Prostate gland (tissue), 2 donors: Measurements from ENCODE around the gene BBOX1.

Source experiments
- CTCF ChIP-seq, 4 experiments: fragments of 200-600 bp in 2 of 4; fragments of 450-650 bp in 2 of 4; sonication (generic) in 2 of 4; IDR thresholded peaks; 1 replicate in 3 of 4; 2 replicates in 1 of 4; pipeline ENCODE4 v1.5.1; 2016 to 2019; ENCODE audit warnings: antibody characterized with exemption in 4 of 4, mild to moderate bottlenecking in 2 of 4, moderate library complexity in 2 of 4
- POLR2AphosphoS5 ChIP-seq: sonication (generic); formaldehyde crosslinking; IDR thresholded peaks from one replicate; pipeline ENCODE4 v1.6.1; 2017; ENCODE audit warnings: antibody characterized with exemption

DNA sequence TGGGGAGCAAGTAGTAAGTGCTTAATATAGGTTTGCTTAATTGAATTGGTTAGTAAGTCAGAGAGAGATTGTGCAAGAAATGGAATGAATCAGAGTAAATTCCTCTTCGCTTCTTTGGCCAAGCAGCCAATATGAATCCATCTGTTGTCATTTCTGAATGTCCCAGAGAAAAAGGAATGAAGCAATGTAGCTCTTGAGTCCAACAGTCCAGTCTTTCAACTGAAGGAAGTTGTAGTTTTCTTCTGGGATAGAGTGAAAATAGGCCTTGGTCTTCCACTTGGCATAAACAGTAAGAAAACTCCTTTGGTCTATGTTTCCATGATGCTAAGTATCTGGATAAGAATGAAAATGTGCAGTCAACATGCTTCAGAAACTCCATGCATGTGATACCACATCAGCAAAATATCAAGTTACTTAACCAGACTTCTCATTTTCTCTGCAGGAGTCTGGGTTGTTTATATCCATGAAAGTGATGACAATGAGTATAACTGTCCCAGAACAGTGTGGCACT is 48.5 kb upstream of the BBOX1 start:
- no peak for TF ChIP-seq POLR2AphosphoS5
- no peak for TF ChIP-seq CTCF (IDR thresholded peaks at IDR 0.05)
